ENCODE results near the gene GRIN3A.

- TF ChIP-seq, protein P1, sequence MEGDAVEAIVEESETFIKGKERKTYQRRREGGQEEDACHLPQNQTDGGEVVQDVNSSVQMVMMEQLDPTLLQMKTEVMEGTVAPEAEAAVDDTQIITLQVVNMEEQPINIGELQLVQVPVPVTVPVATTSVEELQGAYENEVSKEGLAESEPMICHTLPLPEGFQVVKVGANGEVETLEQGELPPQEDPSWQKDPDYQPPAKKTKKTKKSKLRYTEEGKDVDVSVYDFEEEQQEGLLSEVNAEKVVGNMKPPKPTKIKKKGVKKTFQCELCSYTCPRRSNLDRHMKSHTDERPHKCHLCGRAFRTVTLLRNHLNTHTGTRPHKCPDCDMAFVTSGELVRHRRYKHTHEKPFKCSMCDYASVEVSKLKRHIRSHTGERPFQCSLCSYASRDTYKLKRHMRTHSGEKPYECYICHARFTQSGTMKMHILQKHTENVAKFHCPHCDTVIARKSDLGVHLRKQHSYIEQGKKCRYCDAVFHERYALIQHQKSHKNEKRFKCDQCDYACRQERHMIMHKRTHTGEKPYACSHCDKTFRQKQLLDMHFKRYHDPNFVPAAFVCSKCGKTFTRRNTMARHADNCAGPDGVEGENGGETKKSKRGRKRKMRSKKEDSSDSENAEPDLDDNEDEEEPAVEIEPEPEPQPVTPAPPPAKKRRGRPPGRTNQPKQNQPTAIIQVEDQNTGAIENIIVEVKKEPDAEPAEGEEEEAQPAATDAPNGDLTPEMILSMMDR (IDR thresholded peaks at IDR 0.05) = no peak
- TF ChIP-seq EZH2phosphoT487 (IDR thresholded peaks at IDR 0.05) = no peak
Measured at GRCh38 chr9:101629636-101630035, 108.8 kb downstream of the GRIN3A start.
